Measurements from ENCODE around the gene MGAT5.

Gene MGAT5

DNA sequence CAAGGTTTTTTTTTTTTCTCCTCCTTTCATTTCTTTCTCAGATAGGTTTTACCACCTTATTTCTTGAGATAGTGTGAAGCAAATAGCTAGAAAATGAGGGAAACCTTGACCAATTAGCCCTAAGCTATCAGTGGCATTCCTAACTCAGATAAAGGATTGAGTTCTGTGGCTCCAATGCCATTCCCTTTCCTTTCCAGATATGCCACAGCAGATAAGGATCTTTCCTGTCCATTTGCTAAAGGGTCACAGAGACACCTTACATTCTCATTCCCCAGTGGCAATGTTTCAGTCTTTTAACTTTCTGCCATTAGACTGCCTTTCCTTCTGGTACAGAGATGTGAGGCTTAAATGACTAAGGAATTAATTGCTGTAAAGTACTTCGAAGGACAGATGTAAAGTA is 81.7 kb downstream of the MGAT5 start (continued):
- no peak for TF ChIP-seq ZNF10 (tag by site-specific recombination; IDR thresholded peaks at IDR 0.05)
- no peak for TF ChIP-seq ZNF114 (tag by site-specific recombination; IDR thresholded peaks at IDR 0.05)

DNA sequence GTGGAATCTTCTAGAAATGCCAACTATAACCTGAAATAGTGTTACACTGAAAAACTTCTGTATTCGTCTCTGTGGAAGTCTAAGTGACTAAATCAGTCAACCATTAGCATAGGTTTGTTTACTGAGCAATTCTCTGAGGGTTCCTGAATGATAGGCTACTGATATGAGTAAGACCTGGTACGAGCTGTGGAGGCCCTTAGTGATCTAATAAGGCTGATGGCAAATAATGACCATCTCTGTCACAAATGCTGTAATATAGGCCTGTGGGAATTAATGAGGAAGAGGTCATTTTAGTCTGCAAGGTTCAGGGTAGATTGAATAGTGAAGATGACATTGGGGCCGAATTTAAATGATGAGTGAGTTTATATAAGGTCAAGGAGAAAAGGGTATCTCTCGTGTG is 82.5 kb downstream of the MGAT5 start:
- CTCF ChIA-PET, result interaction anchor here (0.9 to 2.2 kb wide), 3 partner anchors 13 to 76 kb away, joined by 4 to 6 read pairs (median 4); no protein-coding TSS in a partner anchor
- peaks cover 0 to 1% of the 10 kb centered on the region in 2 experiments; a peak in 1 of 3 replicates for H3K36me3 ChIP-seq (ENCODE audit: control insufficient read depth in 2 of 2, insufficient read depth in 1 of 2, low read length in 2 of 2)

More for the DNA sequence above, 82.5 kb downstream of the MGAT5 start:
- Histone ChIP-seq H3K27ac (ENCODE audit: extremely low read depth, low read depth, low read length) (no peak overlapping the region), H3K4me3 (ENCODE audit: low read depth, low read length) (no peak overlapping the region), H3K4me1 (ENCODE audit: control insufficient read depth, insufficient read depth, low read length) (peaks cover 14% of the 10 kb centered on the region; the same call in 1 of the 2 replicates), H3K9me3 (ENCODE audit: control insufficient read depth, insufficient read depth, low read depth, low read length) (no peaks in the 10 kb centered on the region)
- TF ChIP-seq, protein P1, sequence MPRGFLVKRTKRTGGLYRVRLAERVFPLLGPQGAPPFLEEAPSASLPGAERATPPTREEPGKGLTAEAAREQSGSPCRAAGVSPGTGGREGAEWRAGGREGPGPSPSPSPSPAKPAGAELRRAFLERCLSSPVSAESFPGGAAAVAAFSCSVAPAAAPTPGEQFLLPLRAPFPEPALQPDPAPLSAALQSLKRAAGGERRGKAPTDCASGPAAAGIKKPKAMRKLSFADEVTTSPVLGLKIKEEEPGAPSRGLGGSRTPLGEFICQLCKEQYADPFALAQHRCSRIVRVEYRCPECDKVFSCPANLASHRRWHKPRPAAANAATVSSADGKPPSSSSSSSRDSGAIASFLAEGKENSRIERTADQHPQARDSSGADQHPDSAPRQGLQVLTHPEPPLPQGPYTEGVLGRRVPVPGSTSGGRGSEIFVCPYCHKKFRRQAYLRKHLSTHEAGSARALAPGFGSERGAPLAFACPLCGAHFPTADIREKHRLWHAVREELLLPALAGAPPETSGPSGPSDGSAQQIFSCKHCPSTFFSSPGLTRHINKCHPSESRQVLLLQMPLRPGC (tag by site-specific recombination; IDR thresholded peaks at IDR 0.05), result no peak
- TF ChIP-seq, protein P2, sequence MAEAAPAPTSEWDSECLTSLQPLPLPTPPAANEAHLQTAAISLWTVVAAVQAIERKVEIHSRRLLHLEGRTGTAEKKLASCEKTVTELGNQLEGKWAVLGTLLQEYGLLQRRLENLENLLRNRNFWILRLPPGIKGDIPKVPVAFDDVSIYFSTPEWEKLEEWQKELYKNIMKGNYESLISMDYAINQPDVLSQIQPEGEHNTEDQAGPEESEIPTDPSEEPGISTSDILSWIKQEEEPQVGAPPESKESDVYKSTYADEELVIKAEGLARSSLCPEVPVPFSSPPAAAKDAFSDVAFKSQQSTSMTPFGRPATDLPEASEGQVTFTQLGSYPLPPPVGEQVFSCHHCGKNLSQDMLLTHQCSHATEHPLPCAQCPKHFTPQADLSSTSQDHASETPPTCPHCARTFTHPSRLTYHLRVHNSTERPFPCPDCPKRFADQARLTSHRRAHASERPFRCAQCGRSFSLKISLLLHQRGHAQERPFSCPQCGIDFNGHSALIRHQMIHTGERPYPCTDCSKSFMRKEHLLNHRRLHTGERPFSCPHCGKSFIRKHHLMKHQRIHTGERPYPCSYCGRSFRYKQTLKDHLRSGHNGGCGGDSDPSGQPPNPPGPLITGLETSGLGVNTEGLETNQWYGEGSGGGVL (tag by site-specific recombination; IDR thresholded peaks at IDR 0.05), result no peak
- TF ChIP-seq KLF16 (tag by site-specific recombination; IDR thresholded peaks at IDR 0.05) (no peak), ZNF629 (tag by site-specific recombination; IDR thresholded peaks at IDR 0.05) (no peak), ZNF146 (tag by site-specific recombination; IDR thresholded peaks at IDR 0.05) (no peak), ZNF677 (tag by site-specific recombination; IDR thresholded peaks at IDR 0.05) (no peak), ZNF169 (tag by site-specific recombination; IDR thresholded peaks at IDR 0.05) (no peak), ZNF2 (tag by site-specific recombination; IDR thresholded peaks at IDR 0.05) (no peak), ZNF155 (tag by site-specific recombination; IDR thresholded peaks at IDR 0.05) (no peak), ZNF426 (tag by site-specific recombination; IDR thresholded peaks at IDR 0.05) (no peak), ZNF626 (tag by site-specific recombination; IDR thresholded peaks at IDR 0.05) (no peak), ZNF837 (tag by site-specific recombination; IDR thresholded peaks at IDR 0.05) (no peak), GLI2 (tag by site-specific recombination; IDR thresholded peaks at IDR 0.05; ENCODE audit: borderline replicate concordance, low read depth) (no peak), ZNF433 (tag by site-specific recombination; IDR thresholded peaks at IDR 0.05; ENCODE audit: low read depth) (no peak), YY2 (tag by site-specific recombination; IDR thresholded peaks at IDR 0.05) (no peak), ZNF416 (tag by site-specific recombination; IDR thresholded peaks at IDR 0.05) (no peak)
- TF ChIP-seq, protein P3, sequence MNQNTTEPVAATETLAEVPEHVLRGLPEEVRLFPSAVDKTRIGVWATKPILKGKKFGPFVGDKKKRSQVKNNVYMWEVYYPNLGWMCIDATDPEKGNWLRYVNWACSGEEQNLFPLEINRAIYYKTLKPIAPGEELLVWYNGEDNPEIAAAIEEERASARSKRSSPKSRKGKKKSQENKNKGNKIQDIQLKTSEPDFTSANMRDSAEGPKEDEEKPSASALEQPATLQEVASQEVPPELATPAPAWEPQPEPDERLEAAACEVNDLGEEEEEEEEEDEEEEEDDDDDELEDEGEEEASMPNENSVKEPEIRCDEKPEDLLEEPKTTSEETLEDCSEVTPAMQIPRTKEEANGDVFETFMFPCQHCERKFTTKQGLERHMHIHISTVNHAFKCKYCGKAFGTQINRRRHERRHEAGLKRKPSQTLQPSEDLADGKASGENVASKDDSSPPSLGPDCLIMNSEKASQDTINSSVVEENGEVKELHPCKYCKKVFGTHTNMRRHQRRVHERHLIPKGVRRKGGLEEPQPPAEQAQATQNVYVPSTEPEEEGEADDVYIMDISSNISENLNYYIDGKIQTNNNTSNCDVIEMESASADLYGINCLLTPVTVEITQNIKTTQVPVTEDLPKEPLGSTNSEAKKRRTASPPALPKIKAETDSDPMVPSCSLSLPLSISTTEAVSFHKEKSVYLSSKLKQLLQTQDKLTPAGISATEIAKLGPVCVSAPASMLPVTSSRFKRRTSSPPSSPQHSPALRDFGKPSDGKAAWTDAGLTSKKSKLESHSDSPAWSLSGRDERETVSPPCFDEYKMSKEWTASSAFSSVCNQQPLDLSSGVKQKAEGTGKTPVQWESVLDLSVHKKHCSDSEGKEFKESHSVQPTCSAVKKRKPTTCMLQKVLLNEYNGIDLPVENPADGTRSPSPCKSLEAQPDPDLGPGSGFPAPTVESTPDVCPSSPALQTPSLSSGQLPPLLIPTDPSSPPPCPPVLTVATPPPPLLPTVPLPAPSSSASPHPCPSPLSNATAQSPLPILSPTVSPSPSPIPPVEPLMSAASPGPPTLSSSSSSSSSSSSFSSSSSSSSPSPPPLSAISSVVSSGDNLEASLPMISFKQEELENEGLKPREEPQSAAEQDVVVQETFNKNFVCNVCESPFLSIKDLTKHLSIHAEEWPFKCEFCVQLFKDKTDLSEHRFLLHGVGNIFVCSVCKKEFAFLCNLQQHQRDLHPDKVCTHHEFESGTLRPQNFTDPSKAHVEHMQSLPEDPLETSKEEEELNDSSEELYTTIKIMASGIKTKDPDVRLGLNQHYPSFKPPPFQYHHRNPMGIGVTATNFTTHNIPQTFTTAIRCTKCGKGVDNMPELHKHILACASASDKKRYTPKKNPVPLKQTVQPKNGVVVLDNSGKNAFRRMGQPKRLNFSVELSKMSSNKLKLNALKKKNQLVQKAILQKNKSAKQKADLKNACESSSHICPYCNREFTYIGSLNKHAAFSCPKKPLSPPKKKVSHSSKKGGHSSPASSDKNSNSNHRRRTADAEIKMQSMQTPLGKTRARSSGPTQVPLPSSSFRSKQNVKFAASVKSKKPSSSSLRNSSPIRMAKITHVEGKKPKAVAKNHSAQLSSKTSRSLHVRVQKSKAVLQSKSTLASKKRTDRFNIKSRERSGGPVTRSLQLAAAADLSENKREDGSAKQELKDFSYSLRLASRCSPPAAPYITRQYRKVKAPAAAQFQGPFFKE (tag by site-specific recombination; IDR thresholded peaks at IDR 0.05; ENCODE audit: borderline replicate concordance), result no peak
- TF ChIP-seq, protein P4, sequence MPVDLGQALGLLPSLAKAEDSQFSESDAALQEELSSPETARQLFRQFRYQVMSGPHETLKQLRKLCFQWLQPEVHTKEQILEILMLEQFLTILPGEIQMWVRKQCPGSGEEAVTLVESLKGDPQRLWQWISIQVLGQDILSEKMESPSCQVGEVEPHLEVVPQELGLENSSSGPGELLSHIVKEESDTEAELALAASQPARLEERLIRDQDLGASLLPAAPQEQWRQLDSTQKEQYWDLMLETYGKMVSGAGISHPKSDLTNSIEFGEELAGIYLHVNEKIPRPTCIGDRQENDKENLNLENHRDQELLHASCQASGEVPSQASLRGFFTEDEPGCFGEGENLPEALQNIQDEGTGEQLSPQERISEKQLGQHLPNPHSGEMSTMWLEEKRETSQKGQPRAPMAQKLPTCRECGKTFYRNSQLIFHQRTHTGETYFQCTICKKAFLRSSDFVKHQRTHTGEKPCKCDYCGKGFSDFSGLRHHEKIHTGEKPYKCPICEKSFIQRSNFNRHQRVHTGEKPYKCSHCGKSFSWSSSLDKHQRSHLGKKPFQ (tag by site-specific recombination; IDR thresholded peaks at IDR 0.05), result no peak
- TF ChIP-seq, protein P5, sequence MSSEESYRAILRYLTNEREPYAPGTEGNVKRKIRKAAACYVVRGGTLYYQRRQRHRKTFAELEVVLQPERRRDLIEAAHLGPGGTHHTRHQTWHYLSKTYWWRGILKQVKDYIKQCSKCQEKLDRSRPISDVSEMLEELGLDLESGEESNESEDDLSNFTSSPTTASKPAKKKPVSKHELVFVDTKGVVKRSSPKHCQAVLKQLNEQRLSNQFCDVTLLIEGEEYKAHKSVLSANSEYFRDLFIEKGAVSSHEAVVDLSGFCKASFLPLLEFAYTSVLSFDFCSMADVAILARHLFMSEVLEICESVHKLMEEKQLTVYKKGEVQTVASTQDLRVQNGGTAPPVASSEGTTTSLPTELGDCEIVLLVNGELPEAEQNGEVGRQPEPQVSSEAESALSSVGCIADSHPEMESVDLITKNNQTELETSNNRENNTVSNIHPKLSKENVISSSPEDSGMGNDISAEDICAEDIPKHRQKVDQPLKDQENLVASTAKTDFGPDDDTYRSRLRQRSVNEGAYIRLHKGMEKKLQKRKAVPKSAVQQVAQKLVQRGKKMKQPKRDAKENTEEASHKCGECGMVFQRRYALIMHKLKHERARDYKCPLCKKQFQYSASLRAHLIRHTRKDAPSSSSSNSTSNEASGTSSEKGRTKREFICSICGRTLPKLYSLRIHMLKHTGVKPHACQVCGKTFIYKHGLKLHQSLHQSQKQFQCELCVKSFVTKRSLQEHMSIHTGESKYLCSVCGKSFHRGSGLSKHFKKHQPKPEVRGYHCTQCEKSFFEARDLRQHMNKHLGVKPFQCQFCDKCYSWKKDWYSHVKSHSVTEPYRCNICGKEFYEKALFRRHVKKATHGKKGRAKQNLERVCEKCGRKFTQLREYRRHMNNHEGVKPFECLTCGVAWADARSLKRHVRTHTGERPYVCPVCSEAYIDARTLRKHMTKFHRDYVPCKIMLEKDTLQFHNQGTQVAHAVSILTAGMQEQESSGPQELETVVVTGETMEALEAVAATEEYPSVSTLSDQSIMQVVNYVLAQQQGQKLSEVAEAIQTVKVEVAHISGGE (tag by site-specific recombination; conservative IDR thresholded peaks at IDR 0.05; ENCODE audit: low read depth), result no peak
- TF ChIP-seq, protein P6, sequence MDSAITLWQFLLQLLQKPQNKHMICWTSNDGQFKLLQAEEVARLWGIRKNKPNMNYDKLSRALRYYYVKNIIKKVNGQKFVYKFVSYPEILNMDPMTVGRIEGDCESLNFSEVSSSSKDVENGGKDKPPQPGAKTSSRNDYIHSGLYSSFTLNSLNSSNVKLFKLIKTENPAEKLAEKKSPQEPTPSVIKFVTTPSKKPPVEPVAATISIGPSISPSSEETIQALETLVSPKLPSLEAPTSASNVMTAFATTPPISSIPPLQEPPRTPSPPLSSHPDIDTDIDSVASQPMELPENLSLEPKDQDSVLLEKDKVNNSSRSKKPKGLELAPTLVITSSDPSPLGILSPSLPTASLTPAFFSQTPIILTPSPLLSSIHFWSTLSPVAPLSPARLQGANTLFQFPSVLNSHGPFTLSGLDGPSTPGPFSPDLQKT (IDR thresholded peaks at IDR 0.05; ENCODE audit: borderline replicate concordance, low read depth, low read length), result no peak
- POLR2A ChIA-PET, result no interaction called here
